ENCODE results near the gene VPREB3.

- TF ChIP-seq CTCF (IDR thresholded peaks at IDR 0.05; ENCODE audit: low read length) (no peak), EZH2 (IDR thresholded peaks at IDR 0.05; ENCODE audit: borderline replicate concordance, low read length) (no peak)
These were observed 2.7 kb downstream of the VPREB3 start for GRCh38 chr22:23751441-23751996.
